Activated naive CD4-positive, alpha-beta T cell treated with anti-CD3 and anti-CD28 coated beads, Interleukin-2, amount 50 U/mL, for 16 hours (primary cell): Measurements from ENCODE around the gene FAM131A.

Source experiments
- DNase-seq: peaks from one replicate; pipeline ENCODE4 v3.0.0-alpha.2; 2020

Gene FAM131A

DNA sequence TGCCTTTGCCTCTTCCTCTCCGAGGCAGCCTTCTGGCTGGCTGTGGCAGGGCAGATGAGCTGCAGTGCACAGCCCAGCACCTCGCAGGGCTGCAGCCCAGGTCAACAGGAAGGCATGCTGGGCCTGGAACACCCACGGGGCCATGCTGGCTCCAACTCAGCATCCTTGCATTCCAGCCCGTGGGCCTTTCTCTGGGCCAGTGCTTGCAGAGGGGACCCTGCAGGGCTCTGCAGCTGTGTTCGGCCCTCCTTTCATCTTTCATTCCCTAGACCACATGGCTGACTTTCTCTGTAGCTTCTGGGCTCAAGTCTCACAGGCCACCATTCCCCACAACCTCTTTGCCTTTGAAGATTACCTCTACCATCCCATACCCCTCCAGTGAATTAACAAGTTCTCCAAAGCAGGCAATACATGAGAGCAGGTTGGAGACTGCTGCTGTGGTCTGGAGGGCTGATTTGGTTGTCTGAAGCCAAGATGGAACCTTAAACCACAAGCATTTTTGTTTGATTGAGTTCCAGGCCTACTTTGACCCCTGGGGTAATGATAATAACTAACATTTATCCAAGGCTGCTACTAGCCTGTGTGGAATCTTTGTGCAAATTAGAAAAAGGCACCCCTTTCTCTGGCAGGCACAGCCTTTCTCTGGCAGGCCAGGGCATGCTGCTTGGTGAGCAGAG lies 5.9 kb downstream of the FAM131A start:
- no peak for DNase-seq

DNA sequence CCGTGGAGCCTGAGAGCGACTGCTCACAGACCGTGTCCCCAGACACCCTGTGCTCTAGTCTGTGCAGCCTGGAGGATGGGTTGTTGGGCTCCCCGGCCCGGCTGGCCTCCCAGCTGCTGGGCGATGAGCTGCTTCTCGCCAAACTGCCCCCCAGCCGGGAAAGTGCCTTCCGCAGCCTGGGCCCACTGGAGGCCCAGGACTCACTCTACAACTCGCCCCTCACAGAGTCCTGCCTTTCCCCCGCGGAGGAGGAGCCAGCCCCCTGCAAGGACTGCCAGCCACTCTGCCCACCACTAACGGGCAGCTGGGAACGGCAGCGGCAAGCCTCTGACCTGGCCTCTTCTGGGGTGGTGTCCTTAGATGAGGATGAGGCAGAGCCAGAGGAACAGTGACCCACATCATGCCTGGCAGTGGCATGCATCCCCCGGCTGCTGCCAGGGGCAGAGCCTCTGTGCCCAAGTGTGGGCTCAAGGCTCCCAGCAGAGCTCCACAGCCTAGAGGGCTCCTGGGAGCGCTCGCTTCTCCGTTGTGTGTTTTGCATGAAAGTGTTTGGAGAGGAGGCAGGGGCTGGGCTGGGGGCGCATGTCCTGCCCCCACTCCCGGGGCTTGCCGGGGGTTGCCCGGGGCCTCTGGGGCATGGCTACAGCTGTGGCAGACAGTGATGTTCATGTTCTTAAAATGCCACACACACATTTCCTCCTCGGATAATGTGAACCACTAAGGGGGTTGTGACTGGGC lies 7.3 kb downstream of the FAM131A start:
- no peak for DNase-seq

- DNase-seq, result no peak
These were observed 8.1 kb downstream of the FAM131A start for GRCh38 chr3:184345317-184346144.

DNA sequence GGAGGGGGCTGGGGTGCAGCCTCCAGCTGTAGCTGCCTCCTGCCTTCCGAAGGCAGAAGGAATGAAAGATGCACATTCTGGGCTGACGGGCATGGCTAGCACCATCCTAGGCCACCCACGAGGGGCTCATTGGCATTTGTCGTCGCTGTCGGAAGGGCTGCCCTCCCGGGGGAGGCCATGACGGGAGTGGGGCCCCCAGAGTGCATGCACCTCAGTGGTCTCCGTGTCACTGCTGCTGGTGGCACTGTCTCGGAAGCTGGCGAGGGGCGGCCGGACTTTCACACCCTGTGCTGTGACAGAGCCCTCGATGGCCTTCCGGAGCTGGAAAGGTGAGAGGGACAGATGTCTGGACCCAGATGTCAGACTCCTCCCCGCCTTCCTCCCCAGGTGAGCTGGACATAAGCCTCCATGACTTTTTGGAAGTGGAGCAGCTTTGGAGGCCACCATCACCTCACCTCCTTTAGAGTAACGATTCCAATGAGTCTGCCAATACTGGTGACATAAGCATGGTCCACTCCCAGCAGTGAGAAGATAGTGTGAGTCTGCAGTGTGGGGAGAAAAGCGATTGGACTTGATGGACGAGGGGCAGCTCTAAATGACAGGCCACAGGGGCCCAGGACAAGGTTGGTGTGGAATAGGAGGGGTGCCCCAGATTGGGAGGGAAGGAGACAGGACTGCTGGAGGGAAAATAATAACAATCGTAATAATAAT lies 9.2 kb downstream of the FAM131A start:
- no peak for DNase-seq

- no peak for DNase-seq
These were observed 10.1 kb downstream of the FAM131A start for GRCh38 chr3:184347321-184348056.

DNA sequence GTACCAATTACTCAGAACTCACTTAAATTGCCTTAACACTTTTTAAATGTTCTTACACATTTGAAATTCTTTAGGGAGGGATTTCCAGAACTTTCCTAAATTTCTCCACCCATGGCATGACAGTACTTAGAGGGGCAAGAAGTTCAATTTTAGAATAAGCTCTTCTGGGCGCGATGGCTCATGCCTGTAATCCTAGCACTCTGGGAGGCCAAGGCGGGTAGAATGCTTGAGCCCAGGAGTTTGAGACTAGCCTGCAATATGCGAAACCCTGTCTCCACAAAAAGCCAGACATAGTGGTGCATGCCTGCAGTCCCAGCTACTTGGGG lies 10.6 kb downstream of the FAM131A start:
- DNase-seq, result no peak

DNA sequence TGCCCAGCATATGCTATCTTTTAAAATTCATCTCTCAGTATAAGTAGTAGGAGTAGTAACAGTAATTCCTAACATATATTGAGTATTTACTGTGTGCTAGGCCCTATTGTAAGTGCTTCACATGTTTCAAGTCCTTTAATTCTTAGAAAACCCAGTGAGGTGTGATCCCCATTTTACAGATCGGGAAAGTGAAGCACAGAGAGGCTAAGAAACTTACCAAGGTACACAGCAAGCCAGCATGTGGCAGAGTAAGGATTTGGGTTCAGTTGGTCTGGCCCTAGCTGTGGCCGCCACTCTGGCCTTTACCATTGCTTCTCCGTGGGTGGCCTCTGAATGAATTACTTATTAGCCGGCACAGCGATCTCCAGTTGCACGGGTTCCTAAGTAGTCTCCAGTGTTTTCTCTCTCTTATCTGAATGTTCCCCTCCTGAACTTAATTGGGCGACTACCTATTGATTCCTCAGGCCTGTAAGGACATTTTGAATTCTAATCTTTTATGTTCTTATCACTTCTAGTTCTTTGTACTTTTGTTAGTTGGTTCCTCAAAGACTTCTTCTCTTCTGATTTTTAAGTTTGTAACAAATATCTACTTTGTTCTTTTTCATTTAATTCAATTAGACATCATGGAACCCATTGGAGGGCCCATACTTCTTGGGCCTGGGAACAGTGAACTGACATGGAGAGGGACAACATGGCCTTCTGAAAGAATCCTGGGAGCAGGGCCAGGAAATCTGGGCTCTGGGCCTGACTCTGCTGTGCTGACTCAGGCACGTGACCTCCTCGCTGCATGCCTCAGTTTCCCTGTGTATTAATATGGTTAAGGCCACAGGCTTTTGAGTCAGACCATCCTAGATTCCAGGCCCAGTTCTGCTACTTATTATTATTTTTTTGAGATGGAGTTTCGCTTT lies 12.4 kb downstream of the FAM131A start:
- no peak for DNase-seq

GRCh38 chr3:184350618-184351017 lies 13.2 kb downstream of the FAM131A start:
- DNase-seq, result no peak

GRCh38 chr3:184351511-184352148 lies 14.2 kb downstream of the FAM131A start:
- no peak for DNase-seq

DNA sequence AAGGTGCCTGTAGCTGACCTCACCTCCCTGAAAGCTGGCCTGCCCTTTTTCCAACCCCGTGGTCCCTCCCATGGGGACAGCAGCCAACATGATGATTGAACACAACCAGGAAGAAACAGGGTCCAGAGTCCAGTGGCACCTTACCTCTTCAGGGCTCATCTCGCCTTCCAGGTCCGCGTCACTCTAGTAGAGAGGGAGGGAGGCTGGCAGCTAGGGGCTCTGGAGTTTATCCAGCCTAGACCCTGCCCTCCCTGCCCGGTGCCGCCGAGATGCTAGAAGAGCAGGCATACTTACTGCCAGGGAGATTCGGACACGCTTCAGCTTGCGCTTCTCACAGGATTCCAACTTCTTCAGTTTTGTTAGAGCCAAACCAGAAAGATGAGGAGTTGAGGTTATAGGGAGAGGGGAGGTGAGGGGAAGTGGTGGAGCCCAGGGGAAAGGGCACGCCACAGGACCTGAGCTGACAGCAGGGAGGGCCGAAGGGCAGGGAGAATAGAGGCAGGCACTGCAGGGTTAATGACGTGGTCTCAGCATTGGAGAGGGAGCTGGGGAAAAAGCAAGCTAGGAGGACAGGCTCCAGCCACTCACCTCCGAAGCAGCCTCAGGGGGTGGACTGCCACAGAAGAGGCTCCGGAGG lies 14.9 kb downstream of the FAM131A start:
- no peak for DNase-seq

GRCh38 chr3:184352897-184353545 lies 15.6 kb downstream of the FAM131A start:
- DNase-seq, result no peak

- DNase-seq, result no peak
These were observed 16.1 kb downstream of the FAM131A start for GRCh38 chr3:184353546-184353941.

- DNase-seq, result peak; percentile 70
These were observed 16.8 kb downstream of the FAM131A start for GRCh38 chr3:184354121-184354728.

DNA sequence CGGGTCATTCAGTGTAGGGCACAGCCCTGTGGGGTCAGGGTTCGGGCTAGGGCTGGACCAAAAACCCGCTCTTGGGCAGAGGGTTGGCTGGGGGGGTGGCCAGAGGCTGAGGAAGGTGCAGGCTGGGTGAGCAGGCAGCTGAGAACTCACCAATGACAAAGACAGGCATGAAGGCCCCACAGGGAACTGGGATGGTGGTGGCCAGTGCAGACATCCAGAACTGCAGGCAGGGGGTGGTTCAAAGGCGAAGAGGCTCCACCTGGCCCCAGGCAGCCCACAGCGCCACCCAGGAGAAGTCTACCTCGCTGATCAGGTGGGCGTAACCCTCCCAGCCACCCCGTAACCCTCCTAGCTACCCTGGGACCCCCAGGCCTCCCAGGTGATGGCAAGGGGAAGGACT lies 17.4 kb downstream of the FAM131A start:
- DNase-seq, result no peak

DNA sequence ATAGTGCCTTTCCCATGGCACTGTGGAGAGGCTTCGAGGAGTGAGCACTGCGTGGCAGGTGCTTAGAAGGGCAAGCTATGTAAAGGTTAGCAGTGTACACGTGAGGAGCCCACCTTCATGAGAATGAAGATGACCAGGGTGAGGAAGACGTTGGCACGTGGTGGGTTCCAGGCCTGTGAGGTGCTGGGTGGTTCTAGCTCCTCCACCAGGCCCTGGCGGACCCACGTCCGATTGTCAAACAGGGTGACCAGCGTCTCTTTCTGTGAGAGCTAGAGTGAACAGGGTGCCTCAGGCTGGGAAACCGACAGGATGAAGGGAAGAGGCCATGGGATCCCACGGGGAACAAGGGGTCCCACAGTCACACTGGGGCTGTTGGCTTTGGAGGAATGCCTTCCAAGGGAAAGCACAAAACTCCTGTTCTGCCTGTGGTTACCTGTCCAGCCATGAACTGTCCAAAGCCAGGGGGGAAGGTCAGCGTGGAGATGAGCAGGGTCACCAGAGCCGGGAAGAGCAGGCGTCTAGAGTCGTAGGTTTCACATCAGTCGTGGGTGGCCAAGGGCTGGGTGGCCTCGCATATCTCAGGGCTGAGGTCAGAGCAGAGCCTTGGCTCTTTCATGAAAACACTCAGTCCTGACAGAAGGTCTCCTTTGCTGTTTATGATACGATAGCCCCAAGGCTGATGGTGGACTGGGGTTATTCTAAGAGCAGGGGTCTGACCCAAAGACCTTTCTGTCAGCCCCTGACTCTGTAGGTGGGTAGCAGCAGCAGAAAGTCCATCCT lies 18.1 kb downstream of the FAM131A start:
- no peak for DNase-seq

GRCh38 chr3:184357248-184358123 lies 20.1 kb downstream of the FAM131A start:
- no peak for DNase-seq

DNA sequence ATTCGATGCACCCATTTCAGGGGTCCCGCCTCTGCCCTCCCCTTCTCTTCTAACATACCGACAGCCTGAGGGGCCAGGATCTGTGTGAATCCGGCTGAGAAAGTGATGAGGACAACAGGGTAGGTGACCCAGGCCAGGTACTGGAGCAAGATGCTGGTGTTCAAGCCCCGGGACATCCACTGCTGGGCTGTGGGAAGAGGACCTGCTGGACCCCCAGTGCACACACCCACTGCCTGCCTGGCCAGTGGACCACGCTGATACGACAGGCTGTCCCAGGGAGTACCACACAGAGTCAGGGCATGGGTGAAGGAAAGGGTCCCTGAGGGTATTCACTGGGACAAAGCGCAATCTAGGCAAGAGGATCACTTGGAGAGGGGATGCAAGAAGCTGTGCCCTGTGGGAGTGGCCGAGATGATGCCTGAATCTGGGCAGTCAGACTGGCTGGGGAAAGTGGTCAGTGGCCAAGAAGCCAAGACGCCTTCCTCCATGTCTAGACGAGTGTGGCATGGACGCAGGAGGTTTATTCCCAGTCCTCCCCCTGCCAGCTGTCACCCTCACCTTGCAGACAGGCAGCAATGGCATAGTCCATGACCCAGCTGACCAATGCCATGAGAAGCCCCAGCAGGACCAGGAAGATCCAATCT lies 20.8 kb downstream of the FAM131A start:
- DNase-seq, result no peak
